GM23248 (cell line): Measurements from ENCODE around the gene SMIM45.
A peak's percentile ranks its signal among the peaks of the same experiment; 100 is the strongest.

ENCODE experiments used
- DNase-seq: peaks from one replicate; pipeline ENCODE4 v3.0.0-alpha.2; 2015
- H2AFZ ChIP-seq: fragments of 200-600 bp; sonication (generic); 2 replicates; pipeline ENCODE4 v1.6.1; 2016; ENCODE audit warnings: antibody characterized with exemption
- H3F3A ChIP-seq: fragments of 200-600 bp; sonication (generic); 2 replicates; pipeline ENCODE4 v1.6.1; 2016; ENCODE audit warnings: mild to moderate bottlenecking, antibody characterized with exemption, mixed run types; ENCODE audit not compliant: insufficient read depth
- H3K27ac ChIP-seq: fragments of 200-600 bp; sonication (generic); 2 replicates; pipeline ENCODE4 v1.5.1; 2016; ENCODE audit warnings: mild to moderate bottlenecking
- H3K27me3 ChIP-seq: fragments of 200-600 bp; sonication (generic); replicated peaks from 2 replicates; pipeline ENCODE4 v1.6.1; 2016; ENCODE audit warnings: mild to moderate bottlenecking; ENCODE audit not compliant: insufficient read depth
- H3K36me3 ChIP-seq: fragments of 200-600 bp; sonication (generic); 2 replicates; pipeline ENCODE4 v1.6.1; 2016; ENCODE audit warnings: low read depth, mild to moderate bottlenecking
- H3K4me1 ChIP-seq: fragments of 200-600 bp; sonication (generic); 2 replicates; pipeline ENCODE4 v1.6.1; 2016; ENCODE audit warnings: mild to moderate bottlenecking; ENCODE audit not compliant: insufficient read depth
- H3K4me2 ChIP-seq: fragments of 200-600 bp; sonication (generic); one replicate; pipeline ENCODE4 v1.6.1; 2016; ENCODE audit warnings: mild to moderate bottlenecking; ENCODE audit not compliant: unreplicated experiment
- H3K4me3 ChIP-seq: fragments of 200-600 bp; sonication (generic); 2 replicates; pipeline ENCODE4 v1.5.1; 2016; ENCODE audit warnings: mild to moderate bottlenecking
- H3K79me2 ChIP-seq: fragments of 200-600 bp; sonication (generic); 2 replicates; pipeline ENCODE4 v1.6.1; 2016; ENCODE audit warnings: mild to moderate bottlenecking; ENCODE audit not compliant: insufficient read depth
- H3K9ac ChIP-seq: fragments of 200-600 bp; sonication (generic); 2 replicates; pipeline ENCODE4 v1.6.1; 2016; ENCODE audit warnings: mild to moderate bottlenecking
- H3K9me2 ChIP-seq: fragments of 200-600 bp; sonication (generic); 2 replicates; pipeline ENCODE4 v1.6.1; 2016; ENCODE audit warnings: mixed run types, mild to moderate bottlenecking, moderate library complexity; ENCODE audit not compliant: insufficient read depth
- H3K9me3 ChIP-seq: fragments of 200-600 bp; sonication (generic); one replicate; pipeline ENCODE4 v1.6.1; 2017; ENCODE audit warnings: low read depth
- H4K20me1 ChIP-seq: fragments of 200-600 bp; sonication (generic); 2 replicates; pipeline ENCODE4 v1.6.0; 2016; ENCODE audit not compliant: insufficient read depth
- EZH2 ChIP-seq: fragments of 200-600 bp; sonication (generic); IDR thresholded peaks from 2 replicates; pipeline ENCODE4 v1.6.1; 2018; ENCODE audit warnings: antibody characterized with exemption, mild to moderate bottlenecking; ENCODE audit not compliant: insufficient read depth, poor library complexity, severe bottlenecking
- EZH2phosphoT487 ChIP-seq: fragments of 200-600 bp; sonication (generic); IDR thresholded peaks from 2 replicates; pipeline ENCODE4 v1.6.1; 2018; ENCODE audit warnings: antibody characterized with exemption, moderate library complexity, mild to moderate bottlenecking, low read depth; ENCODE audit not compliant: insufficient read depth
- WGBS, 2 experiments: methylation state at CpG; one replicate each; pipeline ENCODE4 v1.1.6; 2015 to 2017; ENCODE audit warnings: low lambda C conversion rate in 2 of 2, low coverage in 1 of 2; ENCODE audit errors: missing lambda C conversion rate in 2 of 2; 5-methylcytosine and 5-hydroxymethylcytosine counted together
- in situ Hi-C: fragments of 300-500 bp; cut with MboI; formaldehyde crosslinking; loops from 2 replicates; pipeline ENCODE4 v1.15.0; 2020

The SMIM45 gene

DNA sequence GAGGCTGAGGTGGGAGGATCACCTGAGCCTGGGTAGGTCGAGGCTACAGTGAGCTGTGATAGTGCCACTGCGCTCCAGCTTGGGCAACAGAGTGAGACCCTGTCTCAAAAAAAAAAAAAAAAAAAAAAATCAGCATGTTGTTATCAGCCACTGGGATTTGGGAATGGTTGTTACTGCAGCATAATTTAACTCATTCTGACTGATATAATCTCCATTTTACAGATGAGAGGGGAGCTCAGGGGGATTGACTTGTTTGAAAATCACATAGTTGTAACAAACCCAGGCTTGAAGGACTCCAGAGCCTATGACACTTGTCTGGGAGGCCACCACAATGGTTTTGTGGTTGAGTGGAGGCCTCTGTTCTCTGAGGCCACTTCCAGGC lies 14.3 kb downstream of the SMIM45 start:
- H3K4me1 ChIP-seq: no peaks in the 10 kb centered on the region
- DNase-seq: no peak
- no peaks in the 10 kb centered on the region for H3K9me3 ChIP-seq
- no peaks in the 10 kb centered on the region for H3K9me2 ChIP-seq
- TF ChIP-seq EZH2phosphoT487 (no peak), EZH2 (no peak)
- H3F3A ChIP-seq: peaks cover 4% of the 10 kb centered on the region; the same call in 1 of the 2 replicates
- no peak overlapping the region for H3K4me2 ChIP-seq
- H3K27me3 ChIP-seq: 0 out of 2 replicates have a peak, but pooled peaks cover 1% of the 10 kb centered on the region
- H3K27ac ChIP-seq: no peak overlapping the region
- no peak overlapping the region for H2AFZ ChIP-seq
- H3K4me3 ChIP-seq: no peak overlapping the region
- 93 to 96% methylated on average over 2 of the region's 2 CpGs for WGBS, 2 experiments
- H3K9ac ChIP-seq: no peak overlapping the region
- H4K20me1 ChIP-seq: no peaks in the 10 kb centered on the region
- no peaks in the 10 kb centered on the region for H3K36me3 ChIP-seq
- no peaks in the 10 kb centered on the region for H3K79me2 ChIP-seq
- in situ Hi-C loops: loop anchor here (10.0 kb wide), 1 partner anchor 489 kb away; no protein-coding TSS in a partner anchor

DNA sequence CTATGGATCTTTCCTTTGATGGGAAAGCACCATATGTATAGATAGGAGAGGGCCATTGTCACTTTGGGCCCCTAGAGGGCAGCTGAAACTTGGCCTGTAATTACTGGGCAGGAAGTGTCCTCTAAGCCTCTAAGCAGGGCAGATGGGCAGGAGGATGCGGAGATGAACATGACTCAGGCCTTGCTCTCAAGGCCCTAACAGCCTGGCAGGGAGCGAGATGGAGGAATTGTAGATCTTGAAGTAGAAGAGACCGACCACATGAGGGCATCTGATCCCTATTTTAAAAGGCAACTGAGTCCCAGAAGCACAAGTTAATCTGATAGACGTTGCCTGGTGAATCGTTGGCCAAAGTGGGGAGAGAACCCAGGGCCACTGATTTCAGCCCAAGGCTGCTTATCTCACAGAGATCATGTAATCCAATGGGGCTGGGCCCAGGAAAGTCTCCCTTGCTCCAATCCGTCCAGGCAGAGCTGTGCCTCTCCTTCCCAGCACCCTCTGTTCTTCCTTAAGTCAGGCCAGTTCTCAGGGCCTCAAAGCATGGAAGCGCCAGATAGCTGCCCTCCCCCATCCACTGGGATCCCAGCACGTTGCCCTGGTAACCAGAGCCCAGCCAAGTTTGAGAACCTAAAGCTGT lies 14.8 kb downstream of the SMIM45 start:
- no peak overlapping the region for H3K4me2 ChIP-seq
- H3K27ac ChIP-seq: no peak overlapping the region
- H3F3A ChIP-seq: peaks cover 4% of the 10 kb centered on the region; the same call in 1 of the 2 replicates

DNA sequence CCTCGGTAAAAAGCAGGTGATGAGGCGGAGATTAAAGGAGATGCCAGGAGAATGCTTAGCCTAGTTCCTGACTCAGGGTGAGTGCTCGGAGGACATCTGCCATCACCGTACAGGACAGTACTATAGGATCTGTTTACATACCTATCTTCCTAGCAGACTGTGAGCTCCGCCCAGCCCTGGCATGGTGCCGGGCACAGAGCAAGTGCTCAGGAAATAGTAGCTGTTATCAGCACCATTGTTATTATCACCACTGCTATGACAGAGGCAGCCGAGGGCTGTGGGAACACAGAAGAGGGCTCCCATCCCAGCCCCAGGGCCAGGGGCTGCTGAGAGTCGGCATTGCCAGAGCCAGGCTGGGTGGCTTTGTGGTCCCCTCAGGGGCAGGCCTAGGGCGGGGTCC lies 16.7 kb downstream of the SMIM45 start:
- Histone ChIP-seq H3K27me3 (peaks cover 10% of the 10 kb centered on the region), H3K9me3 (no peaks in the 10 kb centered on the region), H4K20me1 (no peaks in the 10 kb centered on the region), H2AFZ (no peak overlapping the region), H3K9ac (no peak overlapping the region), H3K9me2 (no peaks in the 10 kb centered on the region), H3F3A (peaks cover 4% of the 10 kb centered on the region; the same call in 1 of the 2 replicates), H3K4me2 (no peak overlapping the region), H3K4me3 (no peak overlapping the region), H3K27ac (no peak overlapping the region), H3K36me3 (no peaks in the 10 kb centered on the region), H3K79me2 (no peaks in the 10 kb centered on the region), H3K4me1 (no peaks in the 10 kb centered on the region)
- in situ Hi-C loops: loop anchor here (10.0 kb wide), 1 partner anchor 486 kb away; no protein-coding TSS in a partner anchor
- WGBS, 2 experiments: 51 to 58% methylated on average over 9 of the region's 9 CpGs
- no peak for DNase-seq
- TF ChIP-seq EZH2phosphoT487: no peak
- no peak for TF ChIP-seq EZH2

More for the DNA sequence above, 14.8 kb downstream of the SMIM45 start:
- Histone ChIP-seq H2AFZ (peak overlapping the region; percentile 51; the same call in 1 of the 2 replicates), H3K27me3 (peaks cover 6% of the 10 kb centered on the region; the same call in 1 of the 2 replicates), H3K4me1 (no peaks in the 10 kb centered on the region), H3K36me3 (no peaks in the 10 kb centered on the region), H3K9me2 (no peaks in the 10 kb centered on the region), H3K9me3 (no peaks in the 10 kb centered on the region), H3K4me3 (no peak overlapping the region), H3K79me2 (no peaks in the 10 kb centered on the region), H3K9ac (no peak overlapping the region), H4K20me1 (no peaks in the 10 kb centered on the region)
- WGBS, 2 experiments: 44 to 47% methylated on average over 8 of the region's 8 CpGs
- peak; percentile 91 for DNase-seq
- no peak for TF ChIP-seq EZH2phosphoT487
- no peak for TF ChIP-seq EZH2
- in situ Hi-C loops: loop anchor here (10.0 kb wide), 1 partner anchor 488 kb away; no protein-coding TSS in a partner anchor

DNA sequence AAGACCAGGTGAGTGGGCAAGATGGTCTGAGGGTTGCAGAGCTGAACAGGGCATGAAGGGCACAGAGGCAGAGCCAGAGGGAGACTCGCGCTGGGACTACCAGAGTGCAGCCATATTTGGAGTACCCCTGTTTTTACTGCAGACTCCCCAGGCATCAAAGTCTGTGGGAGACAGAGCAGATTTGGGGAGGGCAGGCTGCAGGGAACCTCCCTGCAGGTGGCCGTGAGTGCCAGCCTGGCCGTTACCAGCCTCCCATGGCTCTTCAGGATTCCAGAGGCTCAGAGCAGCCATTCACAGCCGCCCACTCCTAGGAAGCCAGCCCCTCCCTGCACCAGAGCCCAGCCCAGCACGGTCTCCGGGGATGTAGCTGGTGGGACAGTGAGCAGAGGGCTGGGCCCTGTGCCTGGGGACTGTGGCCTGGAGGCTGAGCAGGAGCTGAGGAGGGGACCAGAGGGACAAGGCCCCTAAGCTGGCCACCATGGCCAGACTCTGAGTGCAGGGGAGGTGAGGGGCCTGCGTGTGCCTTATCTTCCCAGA lies 17.2 kb downstream of the SMIM45 start, which contains the start of gene SEPTIN3:
SEPTIN3 (plus strand) TSS at position 334 of the 537 bp plus-strand sequence. CDS start 2,050 bp downstream, outside the sequence.
- TF ChIP-seq EZH2 (no peak), EZH2phosphoT487 (no peak)
- H3K4me1 ChIP-seq: no peaks in the 10 kb centered on the region
- H3F3A ChIP-seq: peaks cover 4% of the 10 kb centered on the region; the same call in 1 of the 2 replicates
- no peaks in the 10 kb centered on the region for H3K36me3 ChIP-seq
- no peak within 1 kb of the TSS for H3K4me3 ChIP-seq
- H3K4me2 ChIP-seq: no peak within 1 kb of the TSS
- no peak within 1 kb of the TSS for H2AFZ ChIP-seq
- WGBS, 2 experiments: 46 to 54% methylated on average over 8 of the region's 8 CpGs
- no peaks in the 10 kb centered on the region for H3K79me2 ChIP-seq
- peaks cover 10% of the 10 kb centered on the region for H3K27me3 ChIP-seq
- in situ Hi-C loops: loop anchor here (10.0 kb wide), 1 partner anchor 486 kb away; no protein-coding TSS in a partner anchor
- H3K9me3 ChIP-seq: no peaks in the 10 kb centered on the region
- H3K9ac ChIP-seq: no peak within 1 kb of the TSS
- no peaks in the 10 kb centered on the region for H3K9me2 ChIP-seq
- no peak within 1 kb of the TSS for H3K27ac ChIP-seq
- DNase-seq: no peak
- H4K20me1 ChIP-seq: no peaks in the 10 kb centered on the region
